HG02885 (cell line): Measurements from ENCODE around the gene MARVELD1.

Source experiments
- ATAC-seq: cut with Tn5 transposase; IDR thresholded peaks from one replicate; pipeline ENCODE4 v1.9.1; 2021; ENCODE audit warnings: mild to moderate bottlenecking; ENCODE audit not compliant: unreplicated experiment, poor library complexity

The MARVELD1 gene

DNA sequence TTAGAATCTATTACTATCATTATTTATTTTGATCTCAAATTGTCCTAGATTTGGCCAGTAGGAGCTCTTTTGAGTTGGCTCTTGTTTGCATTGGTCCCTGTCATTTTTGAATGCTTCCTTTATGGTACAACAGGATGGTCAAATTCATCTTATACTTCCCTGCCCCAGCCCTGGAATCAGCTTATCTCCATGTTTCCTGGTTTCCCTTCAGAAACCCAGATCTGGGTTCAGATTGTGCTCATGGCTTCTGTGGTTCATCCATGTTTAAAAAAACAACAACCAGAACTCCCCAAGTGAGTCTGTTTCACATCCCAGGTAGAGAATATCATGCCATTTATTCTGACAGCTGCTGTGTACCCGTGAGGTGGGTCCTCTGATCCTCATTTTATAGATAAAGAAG, 34.0 kb downstream of the MARVELD1 start:
- no peak for ATAC-seq

DNA sequence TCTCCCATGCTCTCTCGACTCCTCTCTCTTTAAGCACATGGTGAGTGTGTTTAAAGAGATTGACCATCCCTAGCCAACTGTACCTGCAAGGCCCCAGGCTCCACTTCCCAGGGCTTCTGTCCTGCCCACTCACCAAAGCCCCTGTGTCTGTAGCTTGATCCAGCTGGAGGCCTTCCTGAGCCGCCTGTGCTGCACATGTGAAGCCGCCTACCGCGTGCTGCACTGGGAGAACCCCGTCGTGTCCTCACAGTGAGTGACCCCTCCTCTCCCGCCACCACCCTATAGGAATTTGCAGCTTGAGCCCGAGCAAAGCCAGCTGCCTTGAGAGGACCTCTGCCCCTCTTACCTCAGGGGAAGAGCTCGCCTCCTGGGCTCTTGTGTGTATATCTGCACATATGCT, 34.6 kb downstream of the MARVELD1 start:
- no peak for ATAC-seq

DNA sequence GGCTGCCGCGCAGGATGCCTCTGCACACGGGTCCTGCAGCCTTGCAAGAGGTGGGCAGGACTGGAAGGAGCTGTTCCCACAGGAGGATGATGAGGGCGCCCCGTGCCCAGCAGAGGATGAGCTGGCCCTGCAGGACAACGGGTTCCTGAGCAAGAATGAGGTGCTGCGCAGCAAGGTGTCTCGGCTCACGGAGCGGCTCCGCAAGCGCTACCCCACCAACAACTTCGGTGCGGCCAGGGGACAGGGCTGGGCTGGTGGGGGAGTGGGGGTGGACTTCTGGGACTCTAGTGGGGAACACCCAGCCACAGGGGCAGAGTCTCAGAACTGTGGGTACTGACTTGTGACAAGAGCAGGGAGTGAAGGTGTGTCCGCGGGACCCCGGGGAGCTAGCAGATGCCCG, 39.4 kb downstream of the MARVELD1 start:
- ATAC-seq: no peak

DNA sequence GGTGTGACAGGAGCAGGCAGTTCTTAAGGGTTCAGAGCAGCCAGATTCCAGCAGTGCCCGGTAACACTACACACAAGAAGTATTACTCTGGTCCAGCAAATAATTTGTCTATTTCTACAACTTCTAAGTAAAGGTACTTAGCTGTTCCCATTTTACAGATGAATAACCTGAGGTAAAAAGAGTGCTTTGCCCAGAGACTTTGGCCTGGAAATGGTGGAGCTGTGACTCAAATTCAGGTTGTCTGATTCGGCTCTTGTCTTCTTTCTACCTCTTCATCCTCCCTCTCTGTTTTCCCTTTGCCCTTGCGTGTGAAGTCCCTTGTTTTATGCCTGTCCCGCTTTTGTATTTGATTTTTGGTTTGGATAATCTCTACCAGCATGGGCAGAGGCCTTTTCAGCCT, 41.2 kb downstream of the MARVELD1 start:
- no peak for ATAC-seq

DNA sequence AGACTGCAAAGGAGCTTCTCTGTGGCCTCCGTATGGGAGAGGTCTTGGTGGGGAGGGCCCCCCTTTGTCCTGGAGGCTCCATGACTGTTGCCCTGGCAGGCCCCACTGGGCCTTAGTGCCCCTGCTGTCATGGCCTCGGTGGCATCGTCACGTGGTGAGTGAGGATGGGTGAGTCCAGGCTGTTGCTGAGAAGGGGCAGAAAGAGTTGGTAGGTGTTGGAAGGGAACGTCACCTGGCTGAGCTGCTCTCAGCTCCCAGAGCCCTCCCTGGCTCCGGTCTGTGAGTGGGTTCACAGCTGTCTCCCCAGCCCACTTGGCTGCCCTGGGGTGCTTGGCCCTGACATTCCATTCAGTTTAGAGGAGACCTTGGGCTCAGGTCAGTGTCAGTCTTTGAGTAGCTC, 42.2 kb downstream of the MARVELD1 start:
- no peak for ATAC-seq

DNA sequence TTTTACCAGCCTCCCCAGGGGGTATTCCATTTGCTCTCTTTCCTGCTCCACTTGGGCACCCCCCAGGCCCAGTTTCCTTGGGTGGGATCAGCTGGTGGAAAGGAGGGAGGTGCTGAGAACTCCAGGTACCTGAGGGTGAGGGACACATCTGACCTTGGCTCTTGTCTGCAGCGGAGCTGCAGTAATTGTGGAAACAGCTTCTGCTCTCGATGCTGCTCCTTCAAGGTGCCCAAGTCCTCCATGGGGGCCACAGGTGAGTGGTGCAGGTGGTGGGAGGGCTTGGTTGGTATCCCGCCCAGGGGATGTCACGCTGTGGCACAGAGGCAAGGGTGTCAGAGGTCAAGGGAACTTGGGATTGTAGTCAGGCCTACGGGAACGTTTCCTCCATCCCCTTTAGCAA, 43.9 kb downstream of the MARVELD1 start:
- ATAC-seq: no peak

DNA sequence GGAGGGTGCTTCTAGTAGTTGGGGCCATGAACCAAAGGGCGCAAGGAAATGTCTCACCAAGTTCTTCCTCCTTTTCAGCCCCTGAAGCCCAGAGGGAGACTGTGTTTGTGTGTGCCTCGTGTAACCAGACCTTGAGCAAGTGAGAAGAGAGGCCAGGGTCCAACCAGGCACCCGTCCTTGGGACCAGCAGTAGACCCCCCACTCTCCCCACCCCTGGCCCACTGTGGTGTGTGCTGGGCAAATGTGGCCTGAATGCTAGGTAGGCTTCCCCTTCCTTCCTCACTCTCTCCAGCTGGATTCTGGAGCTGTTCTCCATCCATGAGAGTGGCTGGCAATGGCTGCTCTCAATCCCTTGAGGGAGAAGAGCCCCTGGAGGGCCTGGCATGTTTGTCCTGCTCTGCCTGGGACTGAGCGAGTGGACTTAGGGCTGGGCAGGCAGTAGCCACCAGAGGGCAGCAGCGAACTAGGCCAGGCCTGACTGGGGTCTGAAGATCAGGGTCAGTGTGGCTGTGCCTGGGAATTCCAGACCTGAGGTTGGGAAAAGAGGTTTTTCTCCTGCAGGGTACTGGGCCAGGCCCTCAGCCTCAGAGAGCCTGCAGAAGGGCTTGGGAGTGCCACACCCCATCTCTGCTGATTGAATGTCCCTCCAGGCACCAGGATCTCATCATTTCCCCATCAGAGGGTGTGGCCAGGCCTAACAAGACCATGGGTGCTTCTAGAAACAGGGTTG, 45.8 kb downstream of the MARVELD1 start:
- ATAC-seq: no peak

DNA sequence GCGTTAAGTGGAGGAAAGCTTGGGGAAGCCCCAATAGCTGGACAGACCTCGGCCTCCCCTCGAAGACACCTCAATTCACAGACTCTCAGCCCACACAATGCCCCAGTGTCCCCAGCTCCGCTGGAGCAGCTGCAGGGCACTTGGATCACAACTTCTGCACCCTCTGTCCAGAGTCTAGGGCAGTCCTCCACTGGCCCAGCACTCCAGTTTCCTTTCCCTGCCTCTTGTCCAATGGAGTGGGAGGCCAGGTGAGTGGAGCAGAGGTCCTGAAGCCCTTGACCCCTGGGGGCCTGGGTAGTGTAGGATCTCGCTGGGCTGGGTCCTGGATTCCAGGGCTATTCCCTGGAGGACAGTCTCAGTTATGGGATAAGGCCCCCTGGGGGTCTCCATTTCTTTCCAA, 46.4 kb downstream of the MARVELD1 start:
- ATAC-seq: no peak

DNA sequence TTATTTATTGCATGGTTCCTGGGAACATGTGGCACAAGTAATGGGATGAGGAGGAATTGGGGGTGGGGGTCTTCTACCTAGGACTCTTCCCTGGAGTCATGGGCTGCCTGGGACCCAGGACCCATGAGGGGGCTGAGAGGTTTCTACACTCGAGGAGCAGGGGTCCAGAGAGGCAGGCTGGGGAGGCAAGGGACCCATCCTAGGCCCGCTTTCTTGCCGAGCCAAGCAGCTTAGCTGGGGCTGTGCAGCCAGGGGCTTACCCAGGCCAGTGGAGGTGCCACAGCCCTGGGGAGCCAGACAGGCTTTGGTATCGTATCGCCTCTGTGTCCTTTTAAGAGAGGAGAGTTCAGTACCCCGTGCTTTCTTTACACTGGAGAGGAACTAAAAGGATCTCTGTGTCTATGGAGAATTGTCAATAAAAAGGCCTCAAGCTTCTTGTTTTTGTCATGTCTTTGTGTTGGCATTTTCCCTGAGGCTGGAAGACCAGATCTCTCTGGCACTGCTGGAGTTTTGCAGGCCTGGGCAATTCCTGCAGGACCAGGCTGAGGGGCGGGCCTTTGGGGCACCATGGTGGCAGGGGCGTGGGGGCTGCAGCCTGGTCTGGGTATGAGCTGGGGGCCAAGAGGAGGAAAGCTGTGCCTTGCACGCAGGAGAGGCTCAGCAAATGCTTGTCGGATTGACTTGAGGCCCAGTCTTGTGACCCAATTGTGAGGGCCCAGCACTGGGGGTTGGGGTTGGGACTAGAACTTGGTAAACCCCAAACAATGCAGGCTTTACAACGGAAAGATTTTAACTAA, 47.1 kb downstream of the MARVELD1 start:
- ATAC-seq: no peak

DNA sequence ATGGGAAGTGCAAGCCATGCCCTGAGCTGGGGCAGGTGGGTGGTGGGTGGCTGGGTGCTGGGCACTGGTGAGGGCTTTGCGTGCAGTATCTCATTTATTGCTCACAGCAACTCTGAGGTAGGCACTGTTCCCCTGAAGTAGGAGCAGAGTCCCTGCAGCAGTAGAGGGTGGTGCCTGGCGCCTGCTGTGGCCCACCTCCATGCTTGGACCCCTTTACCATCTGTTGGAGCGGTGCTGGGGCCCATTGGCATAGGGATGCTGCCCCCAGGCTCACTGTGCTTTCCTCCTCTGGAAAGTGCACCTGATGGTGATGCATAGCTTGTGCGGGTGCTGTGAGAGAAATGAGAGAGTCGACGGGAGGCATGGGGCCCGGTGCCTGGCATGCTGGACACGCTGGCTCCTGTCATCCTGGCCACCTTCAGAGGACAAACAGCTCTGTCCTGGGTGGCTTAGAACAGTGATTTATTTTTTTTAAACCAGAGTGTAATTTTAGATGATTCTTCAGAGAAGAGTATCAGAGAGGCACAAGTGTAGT, 47.9 kb downstream of the MARVELD1 start:
- ATAC-seq: no peak

DNA sequence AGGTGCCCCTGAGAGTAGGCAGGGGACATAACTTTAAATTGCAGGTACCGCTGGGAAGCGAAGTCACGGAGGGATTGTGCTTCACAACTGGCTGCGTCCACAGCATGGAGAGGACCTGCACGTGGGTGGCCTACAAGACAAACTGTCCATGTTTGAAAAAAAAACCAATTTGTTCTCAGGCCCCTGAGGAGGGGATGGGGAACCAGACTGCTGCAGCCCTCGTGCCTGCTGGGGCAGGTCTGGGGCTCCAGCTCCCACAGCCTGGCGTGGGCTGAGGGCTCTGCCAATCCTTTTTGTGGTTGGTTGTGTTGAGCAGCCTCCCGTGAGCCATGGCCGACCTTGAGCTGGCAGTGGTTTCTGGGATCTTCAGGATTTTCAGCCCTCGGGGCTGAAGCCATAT, 48.5 kb downstream of the MARVELD1 start:
- no peak for ATAC-seq

DNA sequence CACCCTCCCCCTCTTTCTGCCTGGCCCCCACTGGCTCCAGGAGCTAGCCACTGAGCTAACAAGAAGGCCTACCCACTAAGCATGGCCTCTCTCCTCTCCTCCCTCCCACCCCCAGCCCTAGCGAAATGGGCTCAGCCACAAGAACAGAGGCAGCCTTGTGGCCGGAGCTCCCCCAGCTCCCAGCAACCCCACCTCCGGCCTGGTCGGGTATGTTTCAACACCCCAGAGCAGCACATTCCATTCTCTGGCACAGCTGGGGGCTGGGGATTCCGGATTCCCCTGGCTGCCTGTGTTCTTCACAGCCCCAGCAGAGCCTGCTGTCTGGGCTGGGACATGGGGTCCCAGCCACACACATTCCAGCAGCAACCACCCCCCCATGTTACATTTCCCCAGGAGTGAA, 49.3 kb downstream of the MARVELD1 start:
- ATAC-seq: no peak

DNA sequence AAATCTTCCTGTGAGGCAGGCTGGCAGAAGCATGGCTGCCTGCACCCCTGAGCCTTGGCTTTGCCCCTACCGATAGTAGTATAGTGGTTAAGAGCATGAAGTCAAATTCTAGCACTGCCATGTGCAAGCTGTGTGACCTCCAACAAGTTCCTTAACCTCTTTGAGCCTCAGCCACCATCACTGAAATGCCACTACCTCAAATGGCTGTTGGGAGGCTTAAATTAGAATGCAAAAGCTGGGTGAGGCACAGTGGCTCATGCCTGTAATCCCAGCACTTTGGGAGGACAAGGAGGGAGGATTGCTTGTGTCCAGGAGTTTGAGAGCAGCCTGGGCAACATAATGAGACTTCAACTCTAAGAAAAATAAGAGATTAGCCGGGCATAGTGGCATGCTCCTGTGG, 49.9 kb downstream of the MARVELD1 start:
- no peak for ATAC-seq

DNA sequence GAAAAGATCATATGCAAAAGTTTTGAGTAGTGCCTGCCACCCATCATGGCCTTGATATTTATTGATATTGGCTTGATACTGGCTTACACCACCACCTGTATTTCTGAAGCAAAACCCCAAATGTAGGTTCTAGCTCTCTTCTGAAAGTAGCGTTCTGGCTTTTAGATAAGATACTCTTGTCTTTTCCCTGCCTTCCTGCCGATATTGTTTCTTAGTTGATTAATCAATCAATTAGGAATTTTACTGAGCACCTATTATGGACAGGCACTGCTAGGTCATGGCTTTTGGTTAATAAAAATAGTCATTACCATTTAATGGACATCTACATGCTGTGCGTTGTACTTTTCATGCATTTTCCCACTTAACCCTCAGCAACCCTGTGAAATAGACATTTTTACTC, 50.4 kb downstream of the MARVELD1 start:
- ATAC-seq: no peak

DNA sequence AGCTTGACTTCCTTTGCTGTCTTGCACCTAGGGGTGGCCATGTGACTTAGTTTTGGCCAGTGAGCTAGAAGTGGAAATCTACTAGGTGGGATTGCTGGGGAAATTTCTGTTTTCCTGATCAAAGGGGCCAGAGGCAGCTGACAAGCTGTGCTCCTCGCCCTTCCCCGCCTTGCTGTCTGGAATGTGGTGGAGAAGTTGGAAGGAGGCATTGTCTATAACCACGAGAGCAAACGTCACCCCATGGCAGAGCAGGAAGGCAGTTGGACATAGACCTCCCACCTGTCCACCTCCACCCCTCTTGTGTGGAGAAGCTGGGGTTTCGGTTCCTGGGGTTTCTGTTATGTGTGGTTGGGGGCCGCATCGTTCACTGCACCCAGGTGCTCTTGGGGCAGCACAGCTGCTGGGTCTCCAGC, 51.0 kb downstream of the MARVELD1 start:
- no peak for ATAC-seq

DNA sequence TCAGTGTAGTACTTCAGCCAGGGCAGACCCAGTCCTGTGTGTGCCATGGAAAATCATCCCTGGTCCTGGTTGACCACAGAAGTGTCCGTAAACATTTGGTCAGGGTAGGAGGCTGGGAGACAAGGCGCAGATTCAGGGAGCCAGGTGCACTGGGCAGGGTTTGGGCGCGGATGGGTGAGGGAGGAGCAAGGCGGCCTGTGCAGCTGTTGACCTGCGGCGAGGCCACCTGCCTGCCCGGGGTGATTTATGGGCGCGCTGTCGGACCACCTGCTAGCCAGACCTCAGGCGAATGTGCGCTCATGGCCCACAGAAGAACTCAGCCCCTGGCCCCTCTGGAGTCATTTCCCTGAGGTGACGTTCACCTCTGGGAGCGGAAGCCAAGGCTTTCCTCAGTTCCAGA, 51.7 kb downstream of the MARVELD1 start:
- ATAC-seq: no peak

DNA sequence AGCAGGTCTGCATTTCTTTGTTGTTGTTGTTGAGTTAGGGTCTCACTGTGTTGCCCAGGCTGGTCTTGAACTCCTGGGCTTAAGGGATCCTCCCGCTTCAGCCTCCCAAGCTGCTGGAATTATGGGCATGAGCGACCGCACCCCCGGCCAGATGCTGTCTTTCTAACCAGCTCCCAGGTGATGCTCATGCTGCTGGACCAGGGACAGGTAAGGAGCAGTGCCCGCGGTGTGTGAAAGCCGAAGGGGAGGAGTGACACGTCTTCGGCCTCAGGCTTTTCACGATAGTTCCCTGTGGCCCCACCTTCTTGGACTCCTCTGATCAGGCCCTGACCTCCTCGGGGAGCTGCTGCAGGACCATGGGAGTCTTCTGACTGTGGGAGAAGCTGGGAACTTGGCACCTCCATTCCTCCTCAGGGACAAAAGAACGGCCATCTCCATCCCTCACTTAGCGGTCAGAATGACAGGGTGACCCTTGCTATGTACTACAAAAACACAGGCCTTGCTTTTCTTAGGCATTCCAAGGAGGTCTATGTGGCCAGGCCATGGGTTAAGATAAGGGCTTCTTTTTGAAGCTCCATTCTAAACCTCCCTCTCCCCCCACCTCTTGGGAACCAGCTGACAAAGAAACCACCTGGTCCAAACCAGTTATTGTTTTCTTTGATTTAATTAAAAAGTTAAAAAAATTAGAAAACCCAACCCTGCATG, 52.7 kb downstream of the MARVELD1 start:
- ATAC-seq: no peak

DNA sequence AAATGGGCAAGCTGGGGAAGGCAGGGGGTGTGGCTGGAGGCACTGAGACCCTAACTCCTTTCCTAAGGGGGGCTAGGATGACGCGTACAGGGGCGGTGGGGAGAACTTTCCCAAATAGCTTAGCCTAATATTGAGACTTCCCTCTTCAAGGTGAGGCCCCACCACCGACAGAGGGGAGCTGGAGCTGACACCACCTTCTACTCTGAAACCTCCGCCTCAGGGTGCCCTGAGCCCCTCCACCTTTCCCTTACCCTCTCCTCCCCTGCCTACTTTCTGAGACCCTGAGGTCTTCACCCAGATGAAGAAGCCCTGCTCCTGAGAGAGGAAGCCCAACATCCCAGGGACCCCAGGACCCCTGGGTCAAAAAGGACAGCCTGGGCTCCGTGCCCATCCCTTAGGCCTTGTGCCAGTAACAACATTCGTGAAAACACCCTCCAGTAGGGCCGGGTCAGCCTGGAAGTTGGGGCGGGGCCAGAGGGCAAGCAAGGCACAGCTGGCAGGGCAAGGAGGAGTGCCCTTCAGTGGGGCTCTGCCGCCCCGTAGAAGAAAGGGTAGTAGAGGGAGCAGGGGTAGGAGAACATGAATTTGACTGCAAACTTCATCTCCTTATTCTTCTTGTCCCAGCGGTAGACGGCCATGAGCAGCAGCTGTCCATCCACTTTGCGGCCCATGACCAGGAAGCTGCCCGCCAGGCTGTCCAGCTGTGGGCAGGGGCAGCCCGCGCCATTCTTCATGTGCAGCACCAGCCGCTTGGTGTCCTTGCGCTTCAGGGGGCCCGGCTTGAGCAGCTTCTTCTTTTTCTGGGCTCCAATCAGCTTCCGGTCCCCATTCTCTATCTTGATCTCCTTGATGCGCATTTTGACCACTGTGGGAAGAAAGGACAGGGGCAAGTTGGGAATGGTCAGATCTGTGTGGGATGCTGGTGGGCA, 53.7 kb downstream of the MARVELD1 start:
- no peak for ATAC-seq
